NCI-H1417 (cell line): ENCODE measurements around the gene POLG2.
"Not testable (repeated sequence)": the region's sequence is repeated elsewhere in the genome, so short reads cannot be mapped to it uniquely, and the experiment has no call there.

ENCODE experiments used
- DNase-seq, 3 experiments: peaks; one replicate each; lab custom pipeline; 2025; lab: John Stamatoyannopoulos, UW

POLG2 gene

DNA sequence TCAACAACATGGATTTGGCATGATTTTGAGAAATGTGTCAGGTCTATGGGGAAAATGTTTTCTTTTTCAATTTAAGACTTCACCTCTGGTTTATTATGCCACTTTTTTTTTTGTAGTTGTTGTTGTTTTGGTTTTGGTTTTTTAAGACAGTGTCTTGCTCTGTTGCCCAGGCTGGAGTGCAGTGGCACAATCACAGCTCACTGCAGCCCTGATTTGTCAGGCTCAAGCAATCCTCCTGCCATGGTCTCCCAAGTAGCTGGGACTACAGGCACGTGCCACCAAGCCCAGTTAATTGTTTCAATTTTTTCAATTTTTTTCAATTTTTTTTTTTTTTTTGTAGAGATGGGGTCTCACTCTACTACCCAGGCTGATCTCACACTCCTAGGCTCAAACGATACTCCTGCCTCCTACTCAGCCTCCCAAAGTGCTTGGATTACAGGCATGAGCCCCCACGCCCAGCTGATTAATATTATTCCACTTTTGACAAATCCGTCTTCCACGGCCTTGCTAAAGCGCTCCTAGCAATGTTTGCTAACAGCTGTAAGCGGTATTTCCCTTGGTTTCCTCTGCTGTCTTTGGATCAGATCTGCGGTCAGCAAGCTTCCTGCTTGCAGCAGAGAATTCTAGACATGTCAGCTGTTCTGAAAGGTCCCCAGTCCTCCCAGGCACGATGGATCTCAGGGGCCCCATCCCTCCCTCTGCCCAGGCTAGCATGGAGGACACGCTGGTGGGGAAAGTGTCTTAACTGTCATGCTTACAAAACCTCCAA lies 54.9 kb downstream of the POLG2 start:
- DNase-seq = peak in 1 of 3 experiments; percentile 9

DNA sequence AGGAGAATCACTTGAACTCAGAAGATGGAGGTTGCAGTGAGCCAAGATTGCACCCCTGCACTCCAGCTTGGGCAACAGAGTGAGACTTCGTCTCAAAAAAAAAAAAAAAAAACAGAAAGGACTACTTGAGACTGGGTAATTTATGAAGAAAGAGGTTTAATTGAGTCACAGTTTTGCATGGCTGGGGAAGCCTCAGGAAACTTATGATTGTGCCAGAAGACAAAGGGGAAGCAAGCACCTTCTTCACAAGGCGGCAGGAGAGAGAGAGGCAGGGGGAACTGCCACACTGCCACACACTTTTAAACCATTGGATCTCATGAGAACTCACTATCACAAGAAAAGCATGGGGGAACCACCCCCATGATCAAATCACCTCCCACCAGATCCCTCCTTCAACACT lies 56.9 kb downstream of the POLG2 start:
- no peak for DNase-seq

DNA sequence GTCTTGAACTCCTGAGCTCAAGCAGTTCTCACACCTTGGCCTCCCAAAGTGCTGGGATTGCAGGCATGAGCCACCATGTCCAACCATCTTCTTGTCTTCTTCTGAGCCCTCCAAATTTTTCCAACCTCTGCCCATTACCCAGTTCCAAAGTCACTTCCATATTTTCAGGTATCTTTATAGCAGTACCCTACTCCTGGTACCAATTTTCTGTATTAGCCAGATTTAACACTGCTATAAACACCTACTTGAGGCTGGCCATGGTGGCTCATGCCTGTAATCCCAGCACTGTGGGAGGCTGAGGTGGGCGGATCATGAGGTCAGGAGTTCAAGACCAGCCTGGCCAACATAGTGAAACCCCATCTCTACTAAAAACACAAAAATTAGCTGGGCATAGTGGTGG lies 57.3 kb downstream of the POLG2 start:
- DNase-seq = not testable (repeated sequence)

DNA sequence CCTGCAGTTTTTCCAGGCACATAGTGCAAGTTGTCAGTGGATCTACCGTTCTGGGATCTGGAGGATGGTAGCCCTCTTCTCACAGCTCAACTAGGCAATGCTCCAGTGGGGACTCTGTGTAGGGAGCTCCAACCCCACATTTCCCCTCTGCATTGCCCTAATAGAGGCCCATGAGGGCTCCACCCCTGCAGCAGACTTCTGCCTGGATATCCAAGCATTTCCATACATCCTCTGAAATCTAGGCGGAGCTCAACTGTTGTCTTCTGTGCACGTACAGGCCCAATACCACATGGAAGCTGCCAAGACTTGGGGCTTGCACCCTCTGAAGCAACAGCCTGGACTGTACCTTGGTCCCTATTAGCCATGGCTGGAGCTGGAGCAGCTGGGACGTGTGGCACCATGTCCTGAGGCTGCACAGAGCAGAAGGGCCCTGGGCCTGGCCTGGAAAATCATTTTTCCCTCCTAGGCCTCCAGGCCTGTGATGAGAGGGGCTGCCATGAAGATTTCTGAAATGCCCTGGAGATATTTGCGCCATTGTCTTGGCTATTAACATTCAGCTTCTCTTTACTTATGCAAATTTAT lies 58.8 kb downstream of the POLG2 start:
- DNase-seq = no peak

DNA sequence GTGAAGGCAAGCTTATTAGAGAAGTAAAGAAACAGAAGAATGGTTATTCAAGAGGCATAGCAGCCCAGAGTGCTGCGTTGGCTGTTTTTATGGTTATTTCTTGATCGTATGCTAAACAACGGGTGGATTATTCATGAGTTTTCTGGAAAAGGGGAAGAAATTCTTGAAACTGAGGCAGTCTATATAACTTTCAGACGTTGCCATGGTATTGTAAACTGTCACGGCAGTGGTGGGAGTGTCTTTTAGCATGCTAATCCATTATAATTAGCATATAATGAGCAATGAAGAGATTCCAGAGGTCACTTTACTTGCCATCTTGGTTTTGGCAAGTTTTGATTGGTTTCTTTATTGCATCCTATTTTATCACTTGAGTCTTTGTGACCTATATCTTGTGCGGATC lies 65.3 kb downstream of the POLG2 start:
- no peak for DNase-seq

DNA sequence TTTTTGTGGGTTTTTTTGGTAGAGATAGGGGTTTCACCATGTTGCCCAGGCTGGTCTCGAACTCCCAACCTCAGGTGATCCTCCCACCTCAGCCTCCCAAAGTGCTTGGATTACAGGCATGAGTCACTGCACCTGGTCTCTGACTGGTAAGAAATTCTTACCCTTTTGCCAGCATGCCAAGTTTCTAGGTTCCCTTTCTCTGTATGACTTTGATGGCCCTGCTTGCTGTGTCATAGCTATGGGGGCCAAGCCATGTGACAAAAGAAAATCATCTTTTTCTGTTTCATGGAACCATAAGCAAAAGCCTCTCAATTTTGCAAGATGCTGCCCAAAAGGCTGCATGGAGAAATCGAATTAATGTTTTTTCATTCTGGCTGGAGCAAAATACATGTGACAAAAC lies 66.8 kb downstream of the POLG2 start:
- DNase-seq = not testable (repeated sequence)

DNA sequence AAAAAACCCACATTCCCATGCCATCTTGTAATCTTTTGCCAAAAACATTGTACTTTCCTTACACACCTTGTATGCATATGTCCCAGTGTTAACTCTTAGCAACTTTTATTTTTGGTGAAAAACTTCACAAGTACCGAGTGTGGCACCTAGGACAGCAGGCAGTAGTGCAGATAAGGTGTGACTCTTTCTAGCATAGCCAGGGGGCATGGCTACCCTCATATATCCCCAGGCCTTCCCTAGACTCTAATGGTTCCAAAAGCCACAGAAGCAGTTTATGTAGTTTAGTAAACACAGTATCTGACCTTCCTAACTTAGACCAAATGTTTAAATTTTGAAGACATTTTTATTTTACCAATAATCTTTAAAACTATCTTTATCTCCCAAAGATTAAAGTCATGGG lies 68.4 kb downstream of the POLG2 start:
- no peak for DNase-seq
